Motor neuron (in vitro differentiated cells): ENCODE data around the gene TOLLIP. TPM values are rescaled to one million over a fixed set of nuclear protein-coding genes. Genes with fewer than 3 reads are reported as not detected.
"Not testable (repeated sequence)": the region's sequence is repeated elsewhere in the genome, so short reads cannot be mapped to it uniquely, and the experiment has no call there.

ENCODE experiments used
- ATAC-seq, 8 experiments: fragments of 200-7000 bp; cut with Tn5 transposase; replicated peaks in 6 of 8; 2 replicates each; pipeline ENCODE4 v1.8.0; 2021; ENCODE audit warnings: mild to moderate bottlenecking in 8 of 8, moderate library complexity in 8 of 8
- H3K27ac ChIP-seq, 2 donors: fragments of 250-450 bp; sonication (Bioruptor Pico); 2 replicates each; pipeline ENCODE4 v1.9.0; 2021; ENCODE audit warnings: antibody characterized with exemption in 2 of 2, mild to moderate bottlenecking in 2 of 2, moderate library complexity in 1 of 2
- H3K4me1 ChIP-seq, 2 donors: fragments of 250-450 bp; sonication (Bioruptor Pico); replicated peaks in 1 of 2; 2 replicates each; pipeline ENCODE4 v1.6.1; 2021; ENCODE audit warnings: antibody characterized with exemption in 2 of 2, mild to moderate bottlenecking in 2 of 2, moderate library complexity in 1 of 2
- H3K4me3 ChIP-seq, 5 donors: fragments of 250-450 bp; sonication (Bioruptor Pico); 2 replicates each; pipeline ENCODE4 v1.9.0; 2021; ENCODE audit warnings: antibody characterized with exemption in 5 of 5, mild to moderate bottlenecking in 5 of 5, moderate library complexity in 4 of 5
- WGBS, 10 experiments: fragments of 450-650 bp; shearing (Covaris generic); methylation state at CpG; one replicate each; pipeline ENCODE4 v1.0.0; 2022; 5-methylcytosine and 5-hydroxymethylcytosine counted together
- in situ Hi-C, 9 experiments: fragments of 400-800 bp; cut with MboI; loops; one replicate each; pipeline ENCODE4 v1.15.0; 2021; ENCODE audit warnings: low sequenced_read_pairs in 9 of 9, low pct_unique_long_range_greater_than_20kb in 2 of 9; ENCODE audit not compliant: unreplicated experiment in 9 of 9
- total RNA-seq, 8 experiments: library from RNA; unstranded; fragments of 300-600 nt; gene quantifications; 2 replicates each; pipeline versions ENCODE4 v1.2.3 to v1.2.4, GENCODE V29; 2022

Gene TOLLIP
- total RNA-seq, 8 experiments from 2014 or later = 11.5 to 27.5 (median 21.1) TPM

DNA sequence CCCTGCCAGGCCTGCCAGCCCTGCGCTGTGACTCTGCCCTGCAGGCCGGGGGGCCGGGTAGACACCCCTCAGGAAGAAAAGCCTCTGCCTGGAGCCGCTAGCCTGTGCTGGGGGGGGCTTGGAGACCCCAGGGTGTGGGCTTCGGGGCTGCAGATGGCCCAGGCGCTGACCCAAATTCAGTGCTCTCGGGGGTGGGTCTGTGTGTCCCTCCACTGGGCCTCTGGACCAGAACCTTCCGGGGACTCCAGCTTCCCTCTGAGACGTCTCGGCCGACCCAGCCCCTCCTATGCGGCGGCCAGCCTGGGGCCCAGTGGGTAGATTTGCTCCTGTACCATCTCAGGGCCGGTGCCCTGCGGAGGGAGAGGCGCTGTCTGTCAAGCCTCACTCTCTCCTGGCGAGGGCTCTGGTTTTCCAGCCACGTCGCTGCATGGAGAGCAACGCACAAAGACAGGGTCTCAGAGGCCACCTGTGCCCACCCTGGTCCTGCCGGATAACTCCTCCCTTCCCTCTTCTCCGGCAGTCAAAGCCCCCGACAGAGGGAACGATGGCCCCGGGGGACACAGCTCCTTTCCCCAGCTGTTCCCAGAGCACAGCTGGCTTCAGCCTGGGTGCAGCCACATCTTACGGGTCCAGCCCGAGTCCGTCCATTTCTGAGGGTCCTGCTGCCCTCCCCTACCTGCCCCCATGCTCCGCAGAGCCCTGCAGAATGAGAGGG, 40.1 kb upstream of the TOLLIP start:
- ATAC-seq = peak in 5 of 8 experiments; percentile 52 to 66 (median 59)

DNA sequence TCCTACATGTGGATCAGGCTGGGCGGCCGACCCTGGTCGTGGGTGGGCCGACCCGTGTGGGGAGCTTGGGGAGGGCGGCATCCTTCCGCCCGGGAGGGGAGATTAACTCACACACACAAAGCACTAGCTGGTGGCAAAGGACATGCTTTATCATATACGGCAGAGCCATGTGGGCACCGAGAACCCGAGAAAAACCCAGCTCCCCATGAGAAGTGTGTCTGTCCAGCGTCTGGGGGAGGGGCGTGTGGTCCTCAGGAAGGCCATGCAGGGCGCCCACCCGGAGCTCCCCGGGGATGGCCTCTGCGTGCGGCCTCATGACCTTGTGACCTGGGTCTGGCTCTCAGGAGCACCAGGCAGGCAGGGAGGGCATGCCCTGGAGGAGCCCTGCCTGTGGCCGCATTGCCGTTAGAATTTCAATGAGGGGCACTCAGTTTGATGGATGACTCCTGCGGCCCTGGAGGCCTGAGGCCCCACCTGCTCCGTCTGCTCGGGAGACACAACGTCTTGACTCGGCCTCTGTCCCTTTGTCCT, 39.4 kb upstream of the TOLLIP start:
- in situ Hi-C loops = no loop called here
- Histone ChIP-seq H3K4me3 (no peak overlapping the region), H3K27ac (peak overlapping the region; percentile 73 to 78), H3K4me1 (peaks cover 30 to 40% of the 10 kb centered on the region in 2 donors)
- ATAC-seq = peak in 5 of 8 experiments; percentile 80 to 85 (median 83)
- WGBS, 10 experiments = 0 to 18% (median 0%) methylated on average over 2 to 4 of the region's 25 CpGs; no CpG with 5 or more reads in 7 of the 10 experiments

More for the DNA sequence above, 40.1 kb upstream of the TOLLIP start:
- no peak overlapping the region for H3K4me3 ChIP-seq
- H3K27ac ChIP-seq = peak overlapping the region; percentile 73 to 78
- H3K4me1 ChIP-seq = peaks cover 30 to 40% of the 10 kb centered on the region in 2 donors
- 0 to 4% methylated on average over 3 to 5 of the region's 29 CpGs; no CpG with 5 or more reads in 8 of the 10 experiments for WGBS, 10 experiments
- in situ Hi-C loops = no loop called here

DNA sequence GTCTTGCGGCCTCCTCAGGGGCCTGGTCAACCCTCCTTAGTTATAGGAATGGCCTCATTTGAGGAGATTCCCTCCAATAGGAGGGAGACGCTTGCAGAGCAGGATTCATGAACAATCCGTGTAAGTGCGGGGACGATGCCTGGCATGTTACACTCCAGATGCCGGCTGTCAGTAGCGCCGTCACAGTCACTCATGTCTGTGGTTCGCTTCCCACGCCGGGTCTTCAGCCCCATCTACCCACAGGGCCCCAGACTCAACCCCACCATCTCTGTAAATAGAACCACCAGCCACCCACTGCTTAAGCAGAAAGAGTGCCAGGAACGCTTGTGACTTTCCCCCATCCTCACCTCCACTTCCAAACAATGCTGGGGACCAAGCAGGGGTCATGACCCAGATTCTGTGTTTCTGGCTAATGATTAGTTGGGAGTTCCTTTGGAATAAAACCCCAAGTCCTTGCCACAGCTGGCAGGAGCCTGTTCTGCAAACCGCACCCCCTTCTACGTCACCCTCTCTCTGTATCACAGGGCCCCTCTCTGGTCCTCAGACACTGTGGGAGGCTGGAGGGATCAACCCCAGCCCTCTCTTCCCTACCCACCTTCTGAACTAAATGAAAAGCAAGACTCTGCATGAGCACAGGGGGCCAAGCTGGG, 38.8 kb upstream of the TOLLIP start:
- 21 to 70% (median 37%) methylated on average over 3 to 9 of the region's 14 CpGs; no CpG with 5 or more reads in 5 of the 10 experiments for WGBS, 10 experiments
- H3K4me1 ChIP-seq = peaks cover 30 to 40% of the 10 kb centered on the region in 2 donors
- peak overlapping the region in 1 of 2 donors; percentile 78 for H3K27ac ChIP-seq
- peak in 3 of 8 experiments; percentile 17 to 51 (median 33) for ATAC-seq
- in situ Hi-C loops = no loop called here
- H3K4me3 ChIP-seq = no peak overlapping the region

DNA sequence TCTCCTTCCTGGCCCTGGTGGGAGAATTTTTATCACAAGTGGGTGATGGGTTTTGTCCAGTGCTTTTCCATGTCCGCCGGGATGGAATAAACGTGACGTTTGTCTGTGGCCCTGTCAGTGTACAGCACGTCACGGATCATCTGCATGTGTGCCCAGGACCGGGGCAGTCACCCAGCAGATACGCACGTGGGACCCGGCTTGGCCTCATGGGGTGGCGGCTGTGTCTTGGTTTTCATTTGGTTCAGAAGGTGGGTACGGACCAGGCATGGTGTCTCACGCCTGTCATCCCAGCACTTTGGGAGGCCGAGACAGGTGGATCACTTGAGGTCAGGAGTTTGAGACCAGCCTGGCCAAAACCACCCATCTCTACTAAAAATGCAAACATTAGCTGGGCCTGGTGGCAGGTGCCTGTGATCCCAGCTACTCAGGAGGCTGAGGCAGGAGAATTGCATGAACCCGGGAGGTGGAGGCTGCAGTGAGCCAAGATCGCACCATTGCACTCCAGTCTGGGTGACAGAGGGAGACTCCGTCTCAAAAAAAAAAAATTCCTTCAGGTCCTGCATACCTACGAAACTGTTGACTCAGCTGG, 38.1 kb upstream of the TOLLIP start:
- H3K27ac ChIP-seq, ATAC-seq, in situ Hi-C loops, H3K4me3 ChIP-seq: not testable (repeated sequence)
- peaks cover 30 to 40% of the 10 kb centered on the region in 2 donors for H3K4me1 ChIP-seq
- WGBS, 10 experiments = 58 to 100% (median 83%) methylated on average over 1 to 7 of the region's 18 CpGs; no CpG with 5 or more reads in 3 of the 10 experiments

DNA sequence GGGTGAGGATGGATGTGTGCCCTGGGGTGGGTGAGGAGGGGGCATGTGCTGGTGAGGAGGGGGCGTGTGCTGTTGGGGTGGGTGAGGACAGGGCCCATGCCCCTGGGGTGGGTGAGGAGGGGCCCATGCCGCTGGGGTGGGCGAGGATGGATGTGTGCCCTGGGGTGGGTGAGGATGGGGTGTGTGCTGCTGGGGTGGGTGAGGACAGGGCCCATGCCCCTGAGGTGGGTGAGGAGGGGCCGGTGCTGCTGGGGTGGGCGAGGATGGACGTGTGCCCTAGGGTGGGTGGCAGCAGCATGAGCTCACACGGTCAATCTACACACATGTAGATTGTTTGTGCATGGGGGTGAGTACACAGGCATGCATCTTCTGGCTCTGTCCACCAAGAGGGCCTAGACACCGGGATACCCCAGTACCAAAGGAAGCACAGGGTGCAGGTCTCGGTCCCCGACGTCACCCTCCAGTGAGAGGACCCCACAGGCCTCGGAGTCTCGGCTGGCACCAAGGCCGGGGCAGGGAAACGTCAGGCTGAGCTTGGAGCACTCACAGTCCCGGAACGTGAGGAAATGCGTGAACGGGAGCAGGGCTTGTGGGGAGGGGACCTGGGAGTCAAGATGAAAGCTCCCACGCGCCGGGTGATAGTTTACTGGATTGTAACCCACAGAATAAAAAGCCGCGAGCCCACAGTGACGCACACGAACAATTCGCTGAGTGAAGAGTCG, 37.4 kb upstream of the TOLLIP start:
- Histone ChIP-seq H3K27ac (no peak overlapping the region), H3K4me3 (no peak overlapping the region), H3K4me1 (peaks cover 30 to 40% of the 10 kb centered on the region in 2 donors)
- 49 to 83% (median 77%) methylated on average over 1 to 13 of the region's 28 CpGs; no CpG with 5 or more reads in 6 of the 10 experiments for WGBS, 10 experiments
- in situ Hi-C loops = no loop called here
- no peak for ATAC-seq

DNA sequence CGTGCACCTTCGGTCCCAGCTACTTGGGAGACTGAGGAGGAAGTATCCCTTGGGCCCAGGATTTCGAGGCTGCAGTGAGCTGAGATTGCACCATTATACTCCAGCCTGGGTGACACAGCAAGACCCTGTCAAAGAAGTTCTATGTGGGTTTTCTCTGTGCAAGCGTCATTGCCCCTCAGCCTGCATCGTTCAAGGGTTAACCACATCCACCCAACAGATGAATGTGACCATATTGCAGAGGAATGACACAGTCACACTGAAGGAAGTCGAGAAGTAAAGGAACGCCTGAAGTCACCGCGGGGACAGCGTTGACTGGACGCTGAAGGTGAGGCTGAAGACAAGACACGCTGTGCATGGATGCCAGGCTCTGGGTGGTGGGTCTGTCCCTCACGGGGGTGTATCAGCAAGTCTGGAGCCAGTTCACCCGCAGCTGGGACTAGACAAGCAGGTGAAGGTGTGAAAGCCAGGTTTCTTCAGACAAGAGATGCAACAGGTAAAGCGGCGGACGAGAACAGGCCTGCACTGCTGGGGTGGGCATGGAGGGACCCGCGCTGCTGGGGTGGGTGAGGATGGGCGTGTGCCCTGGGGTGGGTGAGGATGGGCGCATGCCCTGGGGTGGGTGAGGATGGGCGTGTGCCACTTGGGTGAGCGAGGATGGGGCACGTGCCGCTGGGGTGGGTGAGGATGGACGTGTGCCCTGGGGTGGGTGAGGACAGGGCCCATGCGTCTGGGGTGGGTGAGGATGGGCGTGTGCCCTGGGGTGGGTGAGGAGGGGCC, 36.5 kb upstream of the TOLLIP start:
- in situ Hi-C loops = no loop called here
- H3K4me3 ChIP-seq = no peak overlapping the region
- peaks cover 26 to 34% of the 10 kb centered on the region in 2 donors for H3K4me1 ChIP-seq
- no peak overlapping the region for H3K27ac ChIP-seq
- WGBS, 10 experiments = 0 to 84% (median 73%) methylated on average over 1 to 12 of the region's 28 CpGs; no CpG with 5 or more reads in 5 of the 10 experiments
- no peak for ATAC-seq

DNA sequence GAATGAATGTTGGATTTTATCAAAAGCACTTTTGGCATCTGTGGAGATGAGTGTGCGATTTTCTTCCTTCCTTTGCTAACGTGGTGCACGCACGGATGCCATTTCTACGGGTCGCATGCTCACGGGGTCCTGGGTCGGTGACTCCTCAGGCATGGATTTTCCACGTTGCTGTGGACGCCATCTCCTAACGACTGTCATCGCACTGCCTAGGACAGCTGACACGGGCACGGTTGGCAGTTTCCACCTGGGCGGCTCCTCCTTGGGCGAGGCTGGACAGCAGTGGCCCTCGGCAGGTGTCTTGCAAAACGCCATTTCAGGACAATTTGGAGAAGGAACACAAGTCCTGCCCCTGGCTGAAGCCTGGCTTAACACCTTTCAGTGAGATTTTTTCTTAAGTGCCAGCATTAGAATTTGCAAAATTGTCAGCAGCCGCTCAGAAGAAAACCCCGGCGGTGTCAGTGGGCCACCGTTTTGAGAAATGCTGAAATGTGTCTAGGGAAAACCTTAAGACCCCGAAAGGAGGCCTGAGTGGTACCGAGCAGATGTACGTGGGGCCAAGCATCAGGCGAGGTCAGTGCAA, 34.7 kb upstream of the TOLLIP start:
- Histone ChIP-seq H3K4me3 (no peak overlapping the region), H3K27ac (no peak overlapping the region), H3K4me1 (peaks cover 13 to 16% of the 10 kb centered on the region in 2 donors)
- WGBS, 10 experiments = 60 to 100% (median 67%) methylated on average over 1 to 16 of the region's 26 CpGs; no CpG with 5 or more reads in 2 of the 10 experiments
- ATAC-seq = no peak
- in situ Hi-C loops = no loop called here

DNA sequence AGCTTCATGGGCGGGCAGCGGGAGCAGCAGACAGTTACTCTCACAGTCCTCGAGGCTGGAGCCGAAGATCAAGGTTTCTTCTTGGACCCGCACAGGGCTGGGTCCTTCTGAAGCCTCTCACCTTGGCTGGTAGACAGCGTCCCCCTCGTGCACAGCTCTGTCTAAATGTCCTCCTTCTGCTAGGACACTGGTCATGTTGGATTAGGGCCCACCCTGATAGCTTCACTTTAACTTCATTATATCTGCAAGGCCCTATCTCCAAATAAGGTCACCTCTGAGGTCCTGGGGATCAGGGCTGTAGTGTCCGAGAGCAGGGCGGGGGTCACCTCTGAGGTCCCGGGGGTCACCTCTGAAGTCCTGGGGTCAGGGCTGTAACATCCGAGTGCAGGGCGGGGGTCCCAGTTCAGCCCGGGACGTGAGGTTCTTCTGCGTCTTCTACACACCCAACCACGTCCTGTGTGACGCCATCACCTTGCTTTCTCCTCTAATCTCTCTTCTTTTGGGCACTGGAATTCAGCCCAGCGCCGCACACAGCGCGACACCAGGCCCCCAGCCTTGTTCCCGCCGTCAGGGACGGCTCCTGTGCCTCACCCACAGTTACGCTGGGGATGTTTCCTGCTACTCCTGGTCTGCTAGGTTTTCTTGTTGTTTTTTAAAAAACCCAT, 34.1 kb upstream of the TOLLIP start:
- peaks cover 7 to 10% of the 10 kb centered on the region in 2 donors for H3K4me1 ChIP-seq
- no peak overlapping the region for H3K4me3 ChIP-seq
- no peak for ATAC-seq
- no peak overlapping the region for H3K27ac ChIP-seq
- WGBS, 10 experiments = 68 to 100% (median 91%) methylated on average over 1 to 11 of the region's 25 CpGs; no CpG with 5 or more reads in 3 of the 10 experiments
- in situ Hi-C loops = no loop called here

DNA sequence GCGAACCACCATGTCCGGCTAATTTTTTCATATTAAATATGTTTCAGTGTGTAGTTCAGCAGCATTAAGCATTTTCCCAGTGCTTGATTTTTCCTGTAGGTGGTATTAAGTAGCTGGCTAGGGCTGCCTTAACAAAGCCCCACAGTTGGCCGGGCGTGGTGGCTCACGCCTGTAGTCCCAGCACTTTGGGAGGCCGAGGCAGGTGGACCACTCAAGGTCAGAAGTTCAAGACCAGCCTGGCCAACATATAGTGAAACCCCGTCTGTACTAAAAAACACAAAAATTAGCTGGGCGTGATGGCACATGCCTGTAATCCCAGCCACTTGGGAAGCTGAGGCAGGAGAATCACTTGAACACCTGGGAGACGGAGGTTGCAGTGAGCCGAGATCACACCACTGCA, 33.5 kb upstream of the TOLLIP start:
- H3K4me3 ChIP-seq = no peak overlapping the region

DNA sequence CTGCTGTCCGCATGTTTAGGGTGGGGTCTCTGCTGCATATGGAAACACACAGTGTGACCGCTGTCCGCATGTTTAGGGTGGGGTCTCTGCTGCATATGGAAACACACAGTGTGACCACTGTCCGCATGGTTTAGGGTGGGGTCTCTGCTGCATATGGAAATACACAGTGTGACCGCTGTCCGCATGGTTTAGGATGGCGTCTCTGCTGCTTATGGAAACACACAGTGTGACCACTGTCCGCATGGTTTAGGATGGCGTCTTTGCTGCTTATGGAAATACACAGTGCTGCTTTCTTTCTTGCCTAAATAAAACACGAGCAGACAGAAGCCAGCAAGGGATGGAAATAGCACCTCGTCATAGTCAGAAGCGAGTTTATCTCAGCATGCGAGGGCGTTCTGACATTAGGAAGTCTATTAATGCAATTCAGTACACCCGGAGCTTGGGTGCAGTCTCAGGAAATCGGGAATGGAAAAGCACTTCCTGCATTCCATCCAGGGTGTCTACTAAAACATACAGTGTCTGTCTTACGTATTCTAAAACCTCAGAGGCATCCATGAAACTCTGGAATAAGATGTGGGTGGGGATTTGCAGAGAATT, 32.6 kb upstream of the TOLLIP start:
- in situ Hi-C loops = no loop called here
- H3K27ac ChIP-seq = no peak overlapping the region
- no peak overlapping the region for H3K4me3 ChIP-seq
- no peaks in the 10 kb centered on the region for H3K4me1 ChIP-seq
- WGBS, 10 experiments = 0 to 92% (median 53%) methylated on average over 1 to 11 of the region's 17 CpGs; no CpG with 5 or more reads in 2 of the 10 experiments
- ATAC-seq = peak in 3 of 8 experiments; percentile 68 to 97 (median 90)

More for the DNA sequence above, 33.5 kb upstream of the TOLLIP start:
- peaks cover 1 to 4% of the 10 kb centered on the region in 2 donors for H3K4me1 ChIP-seq
- in situ Hi-C loops = no loop called here
- no peak for ATAC-seq
- no peak overlapping the region for H3K27ac ChIP-seq
- WGBS, 10 experiments = 40 to 100% (median 94%) methylated on average over 2 to 4 of the region's 10 CpGs; no CpG with 5 or more reads in 6 of the 10 experiments

DNA sequence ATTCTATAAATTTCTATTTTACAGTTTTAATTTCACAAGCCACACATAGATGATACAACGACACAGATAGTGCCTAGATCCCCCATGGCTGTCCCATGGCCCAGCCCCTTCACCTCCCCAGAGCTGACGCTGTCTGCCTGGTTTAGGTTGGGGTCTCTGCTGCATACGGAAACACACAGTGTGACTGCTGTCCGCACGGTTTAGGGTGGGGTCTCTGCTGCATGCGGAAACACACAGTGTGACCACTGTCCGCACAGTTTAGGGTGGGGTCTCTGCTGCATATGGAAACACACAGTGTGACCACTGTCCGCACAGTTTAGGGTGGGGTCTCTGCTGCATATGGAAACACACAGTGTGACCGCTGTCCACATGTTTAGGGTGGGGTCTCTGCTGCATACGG, 31.8 kb upstream of the TOLLIP start:
- H3K27ac ChIP-seq, H3K4me1 ChIP-seq, ATAC-seq, in situ Hi-C loops, H3K4me3 ChIP-seq: not testable (repeated sequence)
- WGBS, 10 experiments = 75 to 100% (median 85%) methylated on average over 1 to 6 of the region's 10 CpGs; no CpG with 5 or more reads in 6 of the 10 experiments
